Umbilical cord (tissue), 2 donors: ENCODE data around the gene CALD1. TPM values are rescaled to one million over a fixed set of nuclear protein-coding genes. Genes with fewer than 3 reads are reported as not detected.
"Not testable (repeated sequence)": the region's sequence is repeated elsewhere in the genome, so short reads cannot be mapped to it uniquely, and the experiment has no call there.

Experiments
- DNase-seq: peaks from one replicate; pipeline ENCODE4 v3.0.0-alpha.2; 2015; ENCODE audit warnings: low spot score
- total RNA-seq: library from RNA; depleted of rRNA; stranded (reverse); fragments of >200 nt; gene quantifications from one replicate; pipeline ENCODE4 v1.2.3, GENCODE V29; 2014; ENCODE audit warnings: low replicate concordance; ENCODE audit not compliant: insufficient read depth

The CALD1 gene
- total RNA-seq, 1 donor from 2014 or later = 1,052 TPM

GRCh38 chr7:134947329-134947728 is 167.9 kb downstream of the CALD1 start:
- DNase-seq = no peak

- DNase-seq = no peak
Observed at GRCh38 chr7:134947831-134948230, 168.4 kb downstream of the CALD1 start.

- DNase-seq = no peak
Observed at GRCh38 chr7:134948246-134948645, 168.8 kb downstream of the CALD1 start.

- no peak for DNase-seq
Observed at GRCh38 chr7:134948736-134949135, 169.3 kb downstream of the CALD1 start.

- DNase-seq = no peak
Observed at GRCh38 chr7:134949171-134949570, 169.7 kb downstream of the CALD1 start.

GRCh38 chr7:134954197-134955082 is 175.0 kb downstream of the CALD1 start:
- DNase-seq = peak; percentile 46

- DNase-seq = no peak
Observed at GRCh38 chr7:134957005-134957404, 177.6 kb downstream of the CALD1 start.

- DNase-seq = no peak
Observed at GRCh38 chr7:134959810-134960209, 180.4 kb downstream of the CALD1 start.

- DNase-seq = no peak
Observed at GRCh38 chr7:134962270-134962780, 182.9 kb downstream of the CALD1 start.

- no peak for DNase-seq
Observed at GRCh38 chr7:134963036-134963435, 183.6 kb downstream of the CALD1 start.

- DNase-seq = no peak
Observed at GRCh38 chr7:134966691-134967090, 187.3 kb downstream of the CALD1 start.

- no peak for DNase-seq
Observed at GRCh38 chr7:134968110-134968509, 188.7 kb downstream of the CALD1 start.

- not testable (repeated sequence) for DNase-seq
Observed at GRCh38 chr7:134981645-134982044, 202.2 kb downstream of the CALD1 start.

GRCh38 chr7:134985894-134986362 is 206.5 kb downstream of the CALD1 start:
- DNase-seq = no peak

- DNase-seq = peak; percentile 99
Observed at GRCh38 chr7:134986363-134987251, 207.2 kb downstream of the CALD1 start, which contains the start of gene AGBL3. AGBL3 (plus strand) TSS chr7:134986508; CDS start chr7:134987934, 1,426 bp downstream.

GRCh38 chr7:134988161-134988560 is 208.7 kb downstream of the CALD1 start:
- DNase-seq = no peak

GRCh38 chr7:134991469-134992339 is 212.3 kb downstream of the CALD1 start:
- no peak for DNase-seq

GRCh38 chr7:134992626-134993179 is 213.3 kb downstream of the CALD1 start:
- no peak for DNase-seq

GRCh38 chr7:134993877-134994456 is 214.5 kb downstream of the CALD1 start:
- DNase-seq = no peak
